SK-MEL-5 (cell line): ENCODE data around the gene BAZ1A. TPM values are rescaled to one million over a fixed set of nuclear protein-coding genes. Genes with fewer than 3 reads are reported as not detected.
A peak's percentile ranks its signal among the peaks of the same experiment; 100 is the strongest.
"Not testable (repeated sequence)": the region's sequence is repeated elsewhere in the genome, so short reads cannot be mapped to it uniquely, and the experiment has no call there.

Source experiments
- DNase-seq: peaks from one replicate; pipeline ENCODE4 v3.0.0-alpha.2; 2016; ENCODE audit warnings: low read depth, low spot score
- in situ Hi-C: cut with HindIII; loops from 2 replicates; pipeline ENCODE4 v1.10.0; 2016; ENCODE audit warnings: low sequenced_read_pairs, high pct_unique_total_duplicates, low pct_unique_long_range_greater_than_20kb
- total RNA-seq: library from RNA; depleted of rRNA; stranded (reverse); fragments of >200 nt; shearing (Covaris generic); gene quantifications from 2 replicates; pipeline ENCODE4 v1.2.3, GENCODE V29; 2014

Gene BAZ1A
- total RNA-seq, 1 experiment from 2014 or later, result 27.5 TPM

GRCh38 chr14:34863844-34864243 lies 11.3 kb downstream of the BAZ1A start:
- in situ Hi-C loops, result no loop called here

DNA sequence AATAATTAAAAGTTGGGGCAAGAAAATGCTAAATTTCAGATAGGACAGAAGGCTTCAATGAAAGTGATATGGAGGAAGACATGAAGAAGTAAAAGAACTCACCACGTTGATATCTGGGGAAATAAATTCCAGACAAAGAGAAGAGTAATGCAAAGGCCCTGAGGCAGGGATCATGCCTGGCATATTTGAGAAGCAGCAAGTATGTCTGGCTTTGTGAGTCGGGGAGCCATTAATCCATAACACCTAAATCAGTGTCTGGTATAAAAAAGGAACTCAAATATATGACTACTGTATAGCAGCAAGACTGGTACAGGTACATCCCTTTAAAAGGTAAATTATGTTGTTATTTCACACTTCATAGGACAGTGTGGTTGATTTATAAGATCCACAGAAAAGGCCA lies 16.4 kb downstream of the BAZ1A start:
- in situ Hi-C loops, result no loop called here
- no peak for DNase-seq

More at GRCh38 chr14:34863844-34864243, 11.3 kb downstream of the BAZ1A start:
- no peak for DNase-seq

- in situ Hi-C loops, result no loop called here
- DNase-seq, result no peak
These were observed 17.3 kb downstream of the BAZ1A start for GRCh38 chr14:34857689-34858449.

DNA sequence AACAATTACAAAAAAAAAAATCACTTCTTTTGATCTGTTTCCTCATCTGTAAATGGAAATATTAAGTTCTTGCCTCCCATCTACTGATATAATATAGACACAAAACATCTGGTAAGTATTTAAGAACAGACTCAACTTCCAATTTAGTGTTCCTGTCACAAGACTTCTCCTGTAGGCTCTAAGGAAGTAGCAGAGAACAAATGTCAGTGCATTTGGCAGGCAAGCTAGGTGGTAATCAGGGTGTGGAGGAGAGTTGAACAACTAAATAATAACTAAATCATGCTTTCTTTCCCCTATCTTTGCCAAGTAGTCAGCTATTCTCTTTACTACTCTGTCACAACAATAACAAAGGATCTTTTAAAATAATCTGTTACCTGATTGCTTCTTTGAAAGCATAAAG lies 22.1 kb downstream of the BAZ1A start:
- no peak for DNase-seq
- in situ Hi-C loops, result no loop called here

GRCh38 chr14:34851395-34851794 lies 23.8 kb downstream of the BAZ1A start:
- in situ Hi-C loops, result no loop called here

DNA sequence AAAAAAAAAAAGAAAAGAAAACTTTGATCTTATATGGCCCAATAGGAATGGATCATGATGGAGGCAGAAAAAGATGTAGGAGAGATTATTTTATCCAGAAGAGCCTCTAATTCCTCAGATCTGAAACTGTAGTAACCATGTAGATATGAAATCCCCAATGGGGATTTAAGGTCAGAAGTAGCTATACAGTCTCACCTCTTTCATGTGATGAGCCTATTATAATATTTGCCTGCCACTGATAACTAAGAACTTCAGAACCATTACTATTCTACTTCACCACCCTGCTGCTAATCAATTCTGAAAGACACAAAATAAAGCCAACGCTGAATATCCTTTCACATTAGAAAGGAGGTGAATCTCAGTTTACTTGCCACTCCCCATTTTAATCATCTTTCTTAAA lies 29.3 kb downstream of the BAZ1A start:
- no peak for DNase-seq
- in situ Hi-C loops, result no loop called here

More at GRCh38 chr14:34851395-34851794, 23.8 kb downstream of the BAZ1A start:
- no peak for DNase-seq

DNA sequence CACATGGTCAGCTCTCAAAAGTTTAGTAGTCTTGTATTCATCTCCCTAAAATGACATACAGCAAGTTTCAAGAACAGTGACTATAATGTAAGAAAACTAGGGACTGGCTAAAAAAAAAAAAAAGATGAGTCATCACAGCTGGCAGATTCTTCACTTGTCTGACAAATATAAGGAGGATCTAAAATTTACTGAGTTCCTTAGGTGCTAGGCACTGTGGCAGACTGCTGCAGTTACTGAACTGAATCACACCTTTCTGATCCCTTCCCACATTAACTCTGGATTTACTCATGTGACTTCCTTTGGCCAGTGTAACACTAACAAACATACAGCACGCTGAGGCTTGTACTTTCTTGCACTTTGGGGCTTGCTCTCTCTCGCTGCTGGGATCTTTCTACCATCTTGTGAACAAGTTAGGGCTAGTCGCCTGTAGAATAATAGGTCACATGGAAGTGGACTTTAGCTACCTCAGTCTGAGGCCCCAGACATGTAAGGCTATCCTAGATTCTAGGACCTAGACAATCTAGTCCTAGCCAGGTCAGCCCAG lies 32.1 kb downstream of the BAZ1A start:
- peak; percentile 41 for DNase-seq
- in situ Hi-C loops, result no loop called here

DNA sequence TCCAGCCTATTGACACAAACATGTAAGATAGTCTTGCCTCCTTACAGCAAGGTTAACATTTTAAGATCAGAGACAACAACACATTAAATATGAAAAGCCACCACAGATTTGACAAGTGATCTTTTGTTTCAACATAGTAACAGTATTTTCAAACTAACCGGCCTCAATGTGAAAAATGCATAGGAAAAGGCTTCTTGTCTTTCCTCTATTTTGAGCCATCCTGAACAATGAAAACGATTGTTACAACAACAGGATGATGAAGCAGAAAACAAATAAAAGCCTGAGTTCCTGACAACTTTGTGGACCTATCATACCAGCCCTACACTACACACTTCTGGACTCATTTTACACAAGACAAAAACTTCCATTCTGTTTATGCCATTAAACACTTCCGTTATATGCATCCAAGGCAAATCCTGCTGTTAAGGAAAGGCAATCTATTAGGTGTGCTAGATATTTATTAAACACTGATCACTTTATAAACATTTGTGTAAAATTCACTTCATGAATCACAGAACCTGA lies 37.3 kb downstream of the BAZ1A start:
- in situ Hi-C loops, result no loop called here
- peak; percentile 97 for DNase-seq

DNA sequence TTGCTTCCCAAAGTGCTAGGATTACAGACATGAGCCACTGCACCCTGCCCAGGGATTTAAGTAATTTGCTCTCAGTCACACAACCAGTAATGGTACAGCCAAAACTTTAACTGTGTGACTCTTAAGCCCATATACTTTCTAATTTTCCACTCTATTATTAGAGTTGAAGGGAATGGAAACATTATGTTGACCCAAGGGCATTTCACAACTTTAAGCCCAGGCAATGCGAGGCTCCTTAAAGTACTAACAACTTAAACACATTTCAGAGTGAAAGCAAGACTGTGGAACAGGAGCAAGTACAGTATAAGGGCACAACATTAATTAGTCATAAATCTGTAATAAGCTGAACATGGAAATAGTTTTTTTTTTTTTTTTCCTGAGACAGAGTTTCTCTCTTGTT lies 39.8 kb downstream of the BAZ1A start:
- DNase-seq, result no peak
- in situ Hi-C loops, result no loop called here

GRCh38 chr14:34833549-34834523 lies 41.3 kb downstream of the BAZ1A start:
- in situ Hi-C loops, result no loop called here
- no peak for DNase-seq

GRCh38 chr14:34826661-34827060 lies 48.5 kb downstream of the BAZ1A start:
- in situ Hi-C loops, result no loop called here
- no peak for DNase-seq

- in situ Hi-C loops, result no loop called here
- DNase-seq, result no peak
These were observed 50.3 kb downstream of the BAZ1A start for GRCh38 chr14:34824826-34825225.

- in situ Hi-C loops, result no loop called here
- no peak for DNase-seq
These were observed 50.9 kb downstream of the BAZ1A start for GRCh38 chr14:34824256-34824655.

DNA sequence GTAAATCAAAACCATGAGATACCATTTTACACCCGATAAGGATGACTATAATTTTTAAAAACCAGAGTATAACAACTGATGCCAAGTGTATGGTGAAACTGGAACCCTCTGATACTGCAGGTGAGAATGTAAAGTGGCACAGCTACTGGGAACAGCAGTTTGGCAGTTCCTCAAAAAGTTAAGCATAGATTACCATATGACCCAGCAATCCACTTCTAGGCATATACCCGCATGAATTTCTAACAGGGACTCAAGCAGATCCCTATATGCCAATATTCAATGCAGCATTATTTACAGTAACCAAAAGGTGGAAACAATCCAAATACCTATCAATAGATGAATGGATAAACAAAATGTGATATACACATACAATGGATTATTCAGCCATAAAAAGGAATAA lies 57.4 kb downstream of the BAZ1A start:
- no peak for DNase-seq
- in situ Hi-C loops, result no loop called here

DNA sequence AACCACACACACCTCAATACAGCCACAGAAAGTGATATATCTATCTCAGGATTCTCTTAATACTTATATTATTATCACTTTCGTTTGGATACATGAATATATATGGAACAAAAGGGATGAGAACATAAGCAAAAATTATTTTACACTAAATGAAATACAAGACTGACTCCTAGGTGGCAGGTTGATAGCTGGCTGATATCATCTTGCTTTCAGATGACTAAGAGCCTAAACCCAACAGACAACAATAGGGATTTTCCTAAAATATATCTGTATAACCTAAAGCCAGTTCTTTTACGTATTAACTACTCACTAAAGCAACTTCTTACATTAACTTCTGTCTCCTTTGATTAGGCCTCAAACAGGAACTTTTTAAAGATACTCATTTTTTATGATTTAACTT lies 65.1 kb downstream of the BAZ1A start:
- in situ Hi-C loops, result no loop called here
- no peak for DNase-seq

DNA sequence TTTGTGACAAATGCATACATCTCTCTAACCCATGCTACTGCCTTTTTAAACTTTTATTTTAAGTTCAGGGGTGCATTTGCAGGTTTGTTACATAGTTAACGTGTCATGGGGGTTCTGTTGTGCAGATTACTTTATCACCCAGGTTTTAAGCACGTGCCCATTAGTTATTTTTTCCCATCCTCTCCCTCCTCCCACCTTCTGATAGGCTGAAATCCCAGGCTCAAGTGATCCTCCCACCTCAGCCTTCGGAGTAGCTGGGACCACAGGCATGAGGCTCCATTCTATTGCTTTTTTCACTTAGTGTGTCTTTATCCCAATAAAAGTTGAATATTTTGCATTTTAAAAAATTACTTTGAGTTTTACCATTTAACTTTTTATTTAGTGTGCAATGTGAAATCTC lies 68.9 kb downstream of the BAZ1A start:
- in situ Hi-C loops, result no loop called here
- DNase-seq, result no peak

- in situ Hi-C loops, result no loop called here
These were observed 70.2 kb downstream of the BAZ1A start for GRCh38 chr14:34804933-34805332.

GRCh38 chr14:34798861-34799260 lies 76.3 kb downstream of the BAZ1A start:
- DNase-seq, in situ Hi-C loops: not testable (repeated sequence)

More at GRCh38 chr14:34804933-34805332, 70.2 kb downstream of the BAZ1A start:
- DNase-seq, result no peak
